ENCODE data around the gene USP28.
"Not testable (repeated sequence)": the region's sequence is repeated elsewhere in the genome, so short reads cannot be mapped to it uniquely, and the experiment has no call there.

DNA sequence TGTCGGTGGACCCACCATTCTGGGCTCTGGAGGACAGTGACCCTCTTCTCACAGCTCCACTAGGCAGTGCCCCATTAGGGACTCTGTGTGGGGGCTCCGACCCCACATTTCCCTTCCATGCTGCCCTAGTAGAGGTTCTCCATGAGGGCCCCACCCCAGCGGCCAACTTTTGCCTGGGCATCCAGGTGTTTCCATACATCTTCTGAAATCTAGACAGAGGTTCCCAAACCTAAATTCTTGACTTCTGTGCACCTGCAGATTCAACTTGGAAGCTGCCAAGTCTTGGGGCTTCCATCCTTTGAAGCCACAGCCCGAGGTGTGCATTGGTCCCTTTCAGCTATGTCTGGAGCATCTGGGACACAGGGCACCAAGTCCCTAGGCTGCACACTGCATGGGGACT lies 4.1 kb upstream of the USP28 start:
- TF ChIP-seq, protein P1, sequence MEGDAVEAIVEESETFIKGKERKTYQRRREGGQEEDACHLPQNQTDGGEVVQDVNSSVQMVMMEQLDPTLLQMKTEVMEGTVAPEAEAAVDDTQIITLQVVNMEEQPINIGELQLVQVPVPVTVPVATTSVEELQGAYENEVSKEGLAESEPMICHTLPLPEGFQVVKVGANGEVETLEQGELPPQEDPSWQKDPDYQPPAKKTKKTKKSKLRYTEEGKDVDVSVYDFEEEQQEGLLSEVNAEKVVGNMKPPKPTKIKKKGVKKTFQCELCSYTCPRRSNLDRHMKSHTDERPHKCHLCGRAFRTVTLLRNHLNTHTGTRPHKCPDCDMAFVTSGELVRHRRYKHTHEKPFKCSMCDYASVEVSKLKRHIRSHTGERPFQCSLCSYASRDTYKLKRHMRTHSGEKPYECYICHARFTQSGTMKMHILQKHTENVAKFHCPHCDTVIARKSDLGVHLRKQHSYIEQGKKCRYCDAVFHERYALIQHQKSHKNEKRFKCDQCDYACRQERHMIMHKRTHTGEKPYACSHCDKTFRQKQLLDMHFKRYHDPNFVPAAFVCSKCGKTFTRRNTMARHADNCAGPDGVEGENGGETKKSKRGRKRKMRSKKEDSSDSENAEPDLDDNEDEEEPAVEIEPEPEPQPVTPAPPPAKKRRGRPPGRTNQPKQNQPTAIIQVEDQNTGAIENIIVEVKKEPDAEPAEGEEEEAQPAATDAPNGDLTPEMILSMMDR (conservative IDR thresholded peaks at IDR 0.05 in 1 of 2, IDR thresholded peaks at IDR 0.05 in 1 of 2; ENCODE audit: low read depth in 1 of 2, low read length in 2 of 2), result not testable (repeated sequence)
- not testable (repeated sequence) for TF ChIP-seq EZH2 (IDR thresholded peaks at IDR 0.05; ENCODE audit: low read length, missing control alignments)
